GM23248 (cell line): Measurements from ENCODE around the gene TMEM132C.

ENCODE experiments used
- EZH2 ChIP-seq: fragments of 200-600 bp; sonication (generic); IDR thresholded peaks from 2 replicates; pipeline ENCODE4 v1.6.1; 2018; ENCODE audit warnings: antibody characterized with exemption, mild to moderate bottlenecking; ENCODE audit not compliant: insufficient read depth, poor library complexity, severe bottlenecking
- EZH2phosphoT487 ChIP-seq: fragments of 200-600 bp; sonication (generic); IDR thresholded peaks from 2 replicates; pipeline ENCODE4 v1.6.1; 2018; ENCODE audit warnings: antibody characterized with exemption, moderate library complexity, mild to moderate bottlenecking, low read depth; ENCODE audit not compliant: insufficient read depth

GRCh38 chr12:128261757-128262156, 5.2 kb upstream of the TMEM132C start:
- TF ChIP-seq EZH2: no peak
- TF ChIP-seq EZH2phosphoT487: no peak
